Stomach (tissue), 9 donors: Measurements from ENCODE around the gene KIF4A. TPM values are rescaled to one million over a fixed set of nuclear protein-coding genes. Genes with fewer than 3 reads are reported as not detected.
"Not testable (repeated sequence)": the region's sequence is repeated elsewhere in the genome, so short reads cannot be mapped to it uniquely, and the experiment has no call there.

Experiments used
- DNase-seq, 2 donors: peaks; one replicate each; pipeline versions ENCODE4 v3.0.0 to v3.0.0-alpha.2; 2013 to 2019
- H3K27ac ChIP-seq, 5 donors: fragments of 200-600 bp in 4 of 5; sonication (generic) in 4 of 5; one replicate each; pipeline ENCODE4 v1.5.1; 2013 to 2019; ENCODE audit warnings: mild to moderate bottlenecking in 1 of 5, moderate library complexity in 1 of 5
- H3K27me3 ChIP-seq, 3 donors: fragments of 200-600 bp; sonication (generic); one replicate each; pipeline ENCODE4 v1.5.1; 2017 to 2019; ENCODE audit warnings: mixed run types in 1 of 3
- H3K36me3 ChIP-seq, 4 donors: fragments of 200-600 bp; sonication (generic); 1 replicate in 3 of 4; 2 replicates in 1 of 4; pipeline ENCODE4 v1.5.1; 2016 to 2019
- H3K4me1 ChIP-seq, 4 donors: fragments of 200-600 bp; sonication (generic); one replicate each; pipeline ENCODE4 v1.5.1; 2016 to 2019
- H3K4me3 ChIP-seq, 4 donors: fragments of 200-600 bp; sonication (generic) in 3 of 4; one replicate each; pipeline ENCODE4 v1.5.1; 2016 to 2019; ENCODE audit warnings: mild to moderate bottlenecking in 1 of 4
- H3K9me3 ChIP-seq, 4 donors: fragments of 200-600 bp; sonication (generic); one replicate each; pipeline ENCODE4 v1.5.1; 2016 to 2019
- CTCF ChIP-seq, 7 experiments: fragments of 450-650 bp in 4 of 7; fragments of 200-600 bp in 3 of 7; sonication (generic) in 3 of 7; IDR thresholded peaks; one replicate each; pipeline ENCODE4 v1.5.1; 2016 to 2019; ENCODE audit warnings: antibody characterized with exemption in 7 of 7, control low read depth in 2 of 7, mild to moderate bottlenecking in 1 of 7
- EP300 ChIP-seq: sonication (generic); formaldehyde crosslinking; IDR thresholded peaks from one replicate; pipeline ENCODE4 v1.6.1; 2017; ENCODE audit warnings: antibody characterized with exemption
- POLR2A ChIP-seq, 4 donors: fragments of 450-650 bp; IDR thresholded peaks; one replicate each; pipeline ENCODE4 v1.6.1; 2016; ENCODE audit warnings: antibody characterized with exemption in 4 of 4, control low read depth in 2 of 4, mild to moderate bottlenecking in 1 of 4, moderate library complexity in 1 of 4
- POLR2AphosphoS5 ChIP-seq, 3 donors: sonication (generic); formaldehyde crosslinking; IDR thresholded peaks; one replicate each; pipeline ENCODE4 v1.6.1; 2016; ENCODE audit warnings: antibody characterized with exemption in 3 of 3
- WGBS, 5 donors: extraction: QIAGEN DNeasy Blood & Tissue Kit in 3 of 5; methylation state at CpG; one replicate each; pipeline versions ENCODE4 v1.1.5 to v1.1.7; 2013 to 2018; 5-methylcytosine and 5-hydroxymethylcytosine counted together
- intact Hi-C: fragments of 100-400 bp; cut with DNase I; formaldehyde crosslinking; loops from one replicate; pipeline ENCODE4 v1.15.1; 2023; ENCODE audit warnings: low total_unique reads
- polyA plus RNA-seq, 3 donors: library from polyadenylated mRNA; stranded (reverse); fragments of 200-250 nt; gene quantifications; one replicate each; pipeline ENCODE4 v1.2.3, GENCODE V29; 2013
- total RNA-seq, 5 donors: library from RNA; depleted of rRNA; stranded (reverse); fragments of >200 nt; gene quantifications; one replicate each; pipeline versions ENCODE4 v1.1.0 to v1.2.3, GENCODE V29; 2014 to 2016
- donor health status: healthy with polysubstance abuse.
- donor health status: Bipolar disorder and iron deficiency.
- donor health status: healthy.

KIF4A gene
- total and polyA plus RNA-seq, 8 donors = 0.31 to 26.9 (median 2.0) TPM; not detected in 1

- no peaks in the 10 kb centered on the region for H3K27me3 ChIP-seq
- no peaks in the 10 kb centered on the region for H3K4me1 ChIP-seq
- TF ChIP-seq CTCF (IDR thresholded peaks at IDR 0.05) = no peak
- TF ChIP-seq POLR2A (IDR thresholded peaks at IDR 0.05) = no peak
- TF ChIP-seq POLR2AphosphoS5 (IDR thresholded peaks at IDR 0.05) = no peak
- no peak for TF ChIP-seq EP300
- H3K4me3 ChIP-seq = no peak overlapping the region
- no peaks in the 10 kb centered on the region for H3K36me3 ChIP-seq
- intact Hi-C loops = no loop called here
- no peak for DNase-seq
- no peaks in the 10 kb centered on the region for H3K9me3 ChIP-seq
- WGBS, 5 donors = 77 to 95% (median 83%) methylated on average over 4 of the region's 4 CpGs
- H3K27ac ChIP-seq = no peak overlapping the region
Observed at GRCh38 chrX:70338290-70338689, 48.4 kb downstream of the KIF4A start.

GRCh38 chrX:70343435-70343834, 53.5 kb downstream of the KIF4A start:
- intact Hi-C loops = no loop called here
- Histone ChIP-seq H3K27me3 (no peaks in the 10 kb centered on the region), H3K4me1 (no peaks in the 10 kb centered on the region), H3K36me3 (no peaks in the 10 kb centered on the region), H3K27ac (no peak overlapping the region), H3K4me3 (no peak overlapping the region), H3K9me3 (no peaks in the 10 kb centered on the region)
- TF ChIP-seq POLR2A (IDR thresholded peaks at IDR 0.05) (no peak), CTCF (IDR thresholded peaks at IDR 0.05) (no peak), EP300 (no peak)
- 72 to 87% (median 87%) methylated on average over 6 to 7 of the region's 7 CpGs for WGBS, 5 donors
- no peak for DNase-seq

GRCh38 chrX:70346418-70347070, 56.6 kb downstream of the KIF4A start:
- Histone ChIP-seq H3K27me3 (no peaks in the 10 kb centered on the region), H3K4me3 (no peak overlapping the region), H3K27ac (no peak overlapping the region), H3K36me3 (peaks cover 0 to 3% (median 0%) of the 10 kb centered on the region in 4 donors), H3K4me1 (no peaks in the 10 kb centered on the region), H3K9me3 (peaks cover 0 to 14% (median 7%) of the 10 kb centered on the region in 4 donors)
- TF ChIP-seq POLR2A (IDR thresholded peaks at IDR 0.05) = no peak
- TF ChIP-seq CTCF (IDR thresholded peaks at IDR 0.05) = no peak
- TF ChIP-seq EP300 = no peak
- TF ChIP-seq POLR2AphosphoS5 (IDR thresholded peaks at IDR 0.05) = no peak
- intact Hi-C loops = no loop called here
- DNase-seq = no peak
- 82 to 92% (median 87%) methylated on average over 6 of the region's 6 CpGs for WGBS, 5 donors

- DNase-seq, H3K4me1 ChIP-seq, H3K27ac ChIP-seq, intact Hi-C loops, H3K36me3 ChIP-seq, H3K27me3 ChIP-seq, H3K4me3 ChIP-seq: not testable (repeated sequence)
- peaks cover 0 to 14% (median 7%) of the 10 kb centered on the region in 4 donors for H3K9me3 ChIP-seq
- 95 to 98% (median 97%) methylated on average over 6 to 26 of the region's 26 CpGs for WGBS, 5 donors
Observed at GRCh38 chrX:70348825-70349224, 58.9 kb downstream of the KIF4A start.

GRCh38 chrX:70349367-70350125, 59.6 kb downstream of the KIF4A start:
- H3K4me3 ChIP-seq, H3K27ac ChIP-seq, H3K27me3 ChIP-seq, H3K4me1 ChIP-seq, H3K36me3 ChIP-seq, DNase-seq, intact Hi-C loops: not testable (repeated sequence)
- H3K9me3 ChIP-seq = peaks cover 0 to 14% (median 7%) of the 10 kb centered on the region in 4 donors
- WGBS, 5 donors = 96 to 99% (median 97%) methylated on average over 18 to 53 of the region's 55 CpGs
